Raji (cell line): ENCODE measurements around the gene MERTK.

Source experiments
- POLR2A ChIP-seq: IDR thresholded peaks from 2 replicates; pipeline ENCODE4 v1.6.1; 2011; ENCODE audit warnings: low read depth, low read length, control low read depth; ENCODE audit not compliant: insufficient read depth

The MERTK gene

GRCh38 chr2:111941531-111941930, 43.1 kb downstream of the MERTK start:
- TF ChIP-seq POLR2A = no peak

- no peak for TF ChIP-seq POLR2A
Measured at GRCh38 chr2:111944531-111945210, 46.3 kb downstream of the MERTK start.

- no peak for TF ChIP-seq POLR2A
Measured at GRCh38 chr2:111945444-111946293, 47.3 kb downstream of the MERTK start.

- TF ChIP-seq POLR2A = no peak
Measured at GRCh38 chr2:111946294-111947114, 48.1 kb downstream of the MERTK start.

GRCh38 chr2:111947219-111947618, 48.8 kb downstream of the MERTK start:
- no peak for TF ChIP-seq POLR2A

GRCh38 chr2:111948832-111949231, 50.4 kb downstream of the MERTK start:
- TF ChIP-seq POLR2A = no peak

- no peak for TF ChIP-seq POLR2A
Measured at GRCh38 chr2:111950236-111950635, 51.8 kb downstream of the MERTK start.

GRCh38 chr2:111951486-111951885, 53.1 kb downstream of the MERTK start:
- no peak for TF ChIP-seq POLR2A

GRCh38 chr2:111952871-111953452, 54.6 kb downstream of the MERTK start:
- no peak for TF ChIP-seq POLR2A

- no peak for TF ChIP-seq POLR2A
Measured at GRCh38 chr2:111954602-111955332, 56.4 kb downstream of the MERTK start.

- TF ChIP-seq POLR2A = no peak
Measured at GRCh38 chr2:111957872-111958354, 59.5 kb downstream of the MERTK start.

GRCh38 chr2:111958901-111959300, 60.5 kb downstream of the MERTK start:
- TF ChIP-seq POLR2A = no peak

- TF ChIP-seq POLR2A = no peak
Measured at GRCh38 chr2:111961663-111962062, 63.3 kb downstream of the MERTK start.

- TF ChIP-seq POLR2A = no peak
Measured at GRCh38 chr2:111965062-111965461, 66.7 kb downstream of the MERTK start.
